ENCODE measurements around the gene SSTR5. TPM values are rescaled to one million over a fixed set of nuclear protein-coding genes. Genes with fewer than 3 reads are reported as not detected.
"Not testable (repeated sequence)": the region's sequence is repeated elsewhere in the genome, so short reads cannot be mapped to it uniquely, and the experiment has no call there.

SSTR5 gene
- total RNA-seq = not detected

GRCh38 chr16:1072526-1073261 lies at the start of gene SSTR5:
SSTR5 (plus strand) TSS chr16:1072747; CDS start chr16:1078869, 6,122 bp downstream.
- DNase-seq = no peak
- 11% methylated on average over 8 of the region's 59 CpGs; no CpG with 5 or more reads in 1 of the 2 donors for WGBS, 2 donors

GRCh38 chr16:1024138-1024537 lies 48.4 kb upstream of the SSTR5 start:
- H3K4me3 ChIP-seq = no peak overlapping the region
- intact Hi-C loops (cut with DNase I) = no loop called here
- no peak overlapping the region for H3K27ac ChIP-seq
- peaks cover 0 to 79% (median 0%) of the 10 kb centered on the region in 4 donors for H3K27me3 ChIP-seq
- no peaks in the 10 kb centered on the region for H3K36me3 ChIP-seq
- no peaks in the 10 kb centered on the region for H3K9me3 ChIP-seq
- 80% methylated on average over 4 of the region's 20 CpGs; no CpG with 5 or more reads in 1 of the 2 donors for WGBS, 2 donors
- no peak for DNase-seq
- peaks cover 0 to 11% (median 4%) of the 10 kb centered on the region in 3 donors for H3K4me1 ChIP-seq
- TF ChIP-seq CTCF (IDR thresholded peaks at IDR 0.05) (no peak), POLR2A (IDR thresholded peaks at IDR 0.05) (no peak)

More at GRCh38 chr16:1072526-1073261, at the start of gene SSTR5:
- Histone ChIP-seq H3K9me3 (no peaks in the 10 kb centered on the region), H3K36me3 (no peaks in the 10 kb centered on the region), H3K4me3 (no peak within 1 kb of the TSS), H3K27ac (no peak within 1 kb of the TSS), H3K27me3 (peaks cover 6 to 99% (median 22%) of the 10 kb centered on the region in 4 donors), H3K4me1 (peaks cover 0 to 8% (median under 1%) of the 10 kb centered on the region in 3 donors)
- no peak for TF ChIP-seq CTCF (IDR thresholded peaks at IDR 0.05)
- intact Hi-C loops (cut with DNase I) = no loop called here

- DNase-seq = peak; percentile 52
- H3K27ac ChIP-seq; H3K4me3 ChIP-seq; H3K36me3 ChIP-seq; H3K4me1 ChIP-seq; intact Hi-C loops (cut with DNase I); H3K9me3 ChIP-seq: not testable (repeated sequence)
- WGBS, 2 donors = 49 to 52% methylated on average over 13 to 16 of the region's 24 CpGs
- peaks cover 0 to 79% (median 0%) of the 10 kb centered on the region in 4 donors for H3K27me3 ChIP-seq
These were observed 47.3 kb upstream of the SSTR5 start for GRCh38 chr16:1025183-1025809.

GRCh38 chr16:1026057-1026783 lies 46.3 kb upstream of the SSTR5 start:
- TF ChIP-seq CTCF (IDR thresholded peaks at IDR 0.05) (no peak), POLR2A (IDR thresholded peaks at IDR 0.05) (no peak)
- intact Hi-C loops (cut with DNase I) = no loop called here
- Histone ChIP-seq H3K27me3 (peaks cover 0 to 79% (median 0%) of the 10 kb centered on the region in 4 donors), H3K4me3 (no peak overlapping the region), H3K27ac (no peak overlapping the region), H3K9me3 (no peaks in the 10 kb centered on the region), H3K36me3 (no peaks in the 10 kb centered on the region), H3K4me1 (peaks cover 0 to 7% (median 0%) of the 10 kb centered on the region in 3 donors)
- 64 to 67% methylated on average over 21 to 25 of the region's 35 CpGs for WGBS, 2 donors
- no peak for DNase-seq

- no peak for DNase-seq
- peaks cover 0 to 7% (median 0%) of the 10 kb centered on the region in 3 donors for H3K4me1 ChIP-seq
- WGBS, 2 donors = 67 to 72% methylated on average over 8 to 15 of the region's 27 CpGs
- H3K27me3 ChIP-seq = peaks cover 0 to 79% (median 0%) of the 10 kb centered on the region in 4 donors
- no peaks in the 10 kb centered on the region for H3K36me3 ChIP-seq
- H3K27ac ChIP-seq = no peak overlapping the region
- H3K4me3 ChIP-seq = no peak overlapping the region
- no peak for TF ChIP-seq CTCF (IDR thresholded peaks at IDR 0.05)
- no peak for TF ChIP-seq POLR2A (IDR thresholded peaks at IDR 0.05)
- intact Hi-C loops (cut with DNase I) = no loop called here
- H3K9me3 ChIP-seq = no peaks in the 10 kb centered on the region
These were observed 45.6 kb upstream of the SSTR5 start for GRCh38 chr16:1026784-1027500.
